Subcutaneous adipose tissue (tissue), 4 donors: ENCODE data around the gene CLEC10A. TPM values are rescaled to one million over a fixed set of nuclear protein-coding genes. Genes with fewer than 3 reads are reported as not detected.

Experiments used
- total RNA-seq, 4 donors: library from RNA; depleted of rRNA; stranded (reverse); fragments of >200 nt; gene quantifications; one replicate each; pipeline ENCODE4 v1.1.0, GENCODE V29; 2016
- TF ChIP-seq, protein P1 (sequence below): fragments of 450-650 bp; IDR thresholded peaks from one replicate; pipeline ENCODE4 v1.5.1; 2016; ENCODE audit warnings: low read depth, mild to moderate bottlenecking, control low read depth, antibody characterized with exemption, moderate library complexity

Gene CLEC10A
- total RNA-seq, 4 donors from 2014 or later, result 8.1 to 20.9 (median 16.2) TPM

DNA sequence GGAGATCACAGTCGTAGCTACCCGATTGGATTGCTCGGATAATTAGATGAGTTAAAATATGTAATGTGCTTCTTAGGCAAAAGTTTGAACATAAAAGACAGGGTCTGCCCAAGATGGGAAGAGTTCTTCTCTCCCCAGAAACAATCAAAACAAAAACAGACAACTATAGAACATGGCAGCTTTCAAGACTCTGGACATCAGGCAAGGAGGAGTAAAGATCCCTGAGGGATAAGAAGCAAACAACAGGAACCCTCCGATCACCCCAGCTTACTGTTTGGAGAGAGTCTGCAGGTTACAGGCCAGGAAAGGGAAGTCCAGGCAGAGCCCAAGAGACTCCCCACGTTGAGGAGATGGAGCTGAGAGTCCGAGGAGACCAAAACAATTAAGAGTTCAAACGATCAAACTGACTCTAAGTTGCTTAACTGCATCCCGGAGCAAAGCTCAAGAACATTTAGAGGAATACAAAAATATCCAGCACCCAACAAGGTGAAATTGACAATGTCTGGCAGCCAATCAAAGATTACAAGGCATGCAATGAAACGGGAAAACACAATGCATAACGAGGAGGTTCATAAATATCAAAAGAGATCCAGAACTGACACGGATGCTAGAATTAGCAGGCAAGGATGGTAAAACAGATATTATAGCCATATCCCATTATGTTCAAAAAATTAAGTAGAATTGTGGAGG is 30.7 kb upstream of the CLEC10A start:
- TF ChIP-seq, protein P1, sequence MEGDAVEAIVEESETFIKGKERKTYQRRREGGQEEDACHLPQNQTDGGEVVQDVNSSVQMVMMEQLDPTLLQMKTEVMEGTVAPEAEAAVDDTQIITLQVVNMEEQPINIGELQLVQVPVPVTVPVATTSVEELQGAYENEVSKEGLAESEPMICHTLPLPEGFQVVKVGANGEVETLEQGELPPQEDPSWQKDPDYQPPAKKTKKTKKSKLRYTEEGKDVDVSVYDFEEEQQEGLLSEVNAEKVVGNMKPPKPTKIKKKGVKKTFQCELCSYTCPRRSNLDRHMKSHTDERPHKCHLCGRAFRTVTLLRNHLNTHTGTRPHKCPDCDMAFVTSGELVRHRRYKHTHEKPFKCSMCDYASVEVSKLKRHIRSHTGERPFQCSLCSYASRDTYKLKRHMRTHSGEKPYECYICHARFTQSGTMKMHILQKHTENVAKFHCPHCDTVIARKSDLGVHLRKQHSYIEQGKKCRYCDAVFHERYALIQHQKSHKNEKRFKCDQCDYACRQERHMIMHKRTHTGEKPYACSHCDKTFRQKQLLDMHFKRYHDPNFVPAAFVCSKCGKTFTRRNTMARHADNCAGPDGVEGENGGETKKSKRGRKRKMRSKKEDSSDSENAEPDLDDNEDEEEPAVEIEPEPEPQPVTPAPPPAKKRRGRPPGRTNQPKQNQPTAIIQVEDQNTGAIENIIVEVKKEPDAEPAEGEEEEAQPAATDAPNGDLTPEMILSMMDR, result no peak

DNA sequence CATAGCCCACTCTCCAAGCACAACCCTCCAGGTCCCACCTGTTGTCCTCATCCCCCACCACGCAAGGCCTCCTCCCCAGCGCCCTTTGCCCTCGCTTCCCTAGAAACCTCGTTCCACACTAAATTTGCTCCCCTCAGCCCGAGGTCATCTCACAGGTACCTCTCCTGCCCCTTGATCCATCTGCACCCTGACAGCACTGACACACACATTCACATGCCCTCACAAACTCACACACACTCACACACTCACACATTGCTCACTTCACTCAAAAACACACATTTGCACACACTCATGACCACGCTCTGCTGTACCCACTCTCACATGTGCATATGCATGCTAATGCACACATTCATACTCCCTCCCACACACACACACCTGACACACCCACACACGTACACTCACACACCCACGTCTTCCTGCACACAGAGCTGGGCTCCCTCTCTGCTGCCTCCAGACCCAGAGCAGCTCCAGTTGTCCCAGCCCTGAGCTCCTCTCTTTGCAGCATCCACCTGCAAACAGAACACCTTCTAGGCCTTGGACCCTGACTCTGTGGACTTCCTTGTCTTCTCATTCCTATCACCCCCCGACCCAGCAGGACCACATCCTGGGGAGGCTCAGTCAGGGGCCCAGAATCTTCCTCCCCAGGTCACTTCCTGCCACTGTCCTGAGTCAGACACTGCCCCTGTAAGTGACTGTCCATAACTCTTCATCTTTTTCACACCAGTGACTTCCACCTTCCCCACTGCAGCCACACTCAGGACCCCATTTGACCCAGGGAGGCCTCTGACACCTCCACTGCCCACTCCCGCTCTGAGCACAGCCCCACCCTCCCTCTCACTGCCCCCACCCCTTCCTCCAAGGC is 29.6 kb upstream of the CLEC10A start:
- TF ChIP-seq, protein P1, result no peak

DNA sequence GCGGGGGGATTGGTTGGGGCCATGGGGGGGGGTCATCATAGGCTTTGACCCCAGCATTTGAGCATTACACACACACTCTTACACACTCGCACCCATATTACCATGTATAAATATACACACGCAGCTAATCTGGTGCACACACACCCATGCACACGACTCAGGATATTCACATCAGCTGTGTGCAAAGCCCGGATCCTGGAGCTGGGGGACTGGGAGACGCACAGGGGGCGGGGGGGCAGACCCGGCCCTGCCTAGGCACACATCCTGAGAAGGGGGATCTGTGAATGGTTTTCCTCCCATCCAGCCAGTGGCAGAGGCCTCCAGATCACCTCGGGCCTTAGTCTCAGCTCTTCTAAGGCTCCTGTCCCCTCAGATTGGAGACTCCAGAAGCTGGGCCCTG is 28.9 kb upstream of the CLEC10A start:
- TF ChIP-seq, protein P1, result no peak

DNA sequence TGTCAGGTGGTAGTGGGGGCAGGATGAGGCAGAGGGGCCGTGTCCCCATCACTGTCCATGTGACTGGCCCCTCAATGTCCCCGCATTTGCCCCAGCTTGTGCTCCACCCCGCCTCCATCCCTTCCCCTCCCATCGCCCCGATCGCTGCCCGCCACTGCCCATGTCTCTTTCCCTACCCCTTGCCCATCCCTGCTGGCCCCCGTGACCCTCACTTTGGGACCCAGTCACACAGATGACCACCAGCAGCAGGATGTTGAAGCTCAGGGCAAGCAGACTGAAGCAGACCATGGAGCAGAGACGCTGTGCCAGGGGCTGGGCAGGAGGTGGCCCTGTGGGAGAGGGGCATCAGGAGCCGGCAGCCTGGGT is 28.5 kb upstream of the CLEC10A start:
- TF ChIP-seq, protein P1, result no peak

DNA sequence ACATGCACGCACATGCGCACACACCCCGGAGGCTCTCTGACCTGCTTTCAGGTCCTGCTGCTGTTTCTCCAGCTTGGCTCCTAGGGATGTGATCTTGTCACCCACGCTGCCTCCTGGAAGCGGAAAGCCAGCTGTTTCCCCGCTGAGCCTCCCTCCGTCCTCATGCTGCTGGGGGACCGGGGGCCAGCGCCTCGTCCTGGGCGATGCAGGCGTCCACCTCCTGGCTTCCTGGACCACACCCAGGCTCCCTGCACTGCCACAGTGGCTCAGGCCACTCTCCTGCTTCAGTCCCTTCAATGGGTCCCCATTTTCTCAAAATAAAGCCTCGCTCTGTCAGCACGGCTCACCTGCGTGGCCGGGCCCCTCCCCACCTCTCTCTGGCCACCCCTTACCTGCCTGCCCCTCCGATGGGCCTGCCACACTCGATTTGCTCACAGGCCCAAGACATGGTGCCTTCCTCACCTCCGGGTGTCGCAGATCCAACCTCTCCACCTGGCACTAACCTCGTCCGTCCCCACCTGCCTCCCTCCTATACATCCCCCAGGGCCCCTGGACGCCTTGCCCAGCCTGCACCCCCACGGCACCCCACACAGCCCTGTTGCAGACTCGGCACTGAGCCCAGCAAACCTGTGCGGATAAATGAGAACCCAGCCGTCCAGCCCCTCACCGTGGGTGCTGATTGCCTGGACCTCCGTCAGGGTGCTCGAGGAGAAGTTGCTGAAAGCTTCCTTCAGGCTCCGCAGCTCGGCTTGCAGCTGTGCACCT is 27.9 kb upstream of the CLEC10A start:
- TF ChIP-seq, protein P1, result no peak

DNA sequence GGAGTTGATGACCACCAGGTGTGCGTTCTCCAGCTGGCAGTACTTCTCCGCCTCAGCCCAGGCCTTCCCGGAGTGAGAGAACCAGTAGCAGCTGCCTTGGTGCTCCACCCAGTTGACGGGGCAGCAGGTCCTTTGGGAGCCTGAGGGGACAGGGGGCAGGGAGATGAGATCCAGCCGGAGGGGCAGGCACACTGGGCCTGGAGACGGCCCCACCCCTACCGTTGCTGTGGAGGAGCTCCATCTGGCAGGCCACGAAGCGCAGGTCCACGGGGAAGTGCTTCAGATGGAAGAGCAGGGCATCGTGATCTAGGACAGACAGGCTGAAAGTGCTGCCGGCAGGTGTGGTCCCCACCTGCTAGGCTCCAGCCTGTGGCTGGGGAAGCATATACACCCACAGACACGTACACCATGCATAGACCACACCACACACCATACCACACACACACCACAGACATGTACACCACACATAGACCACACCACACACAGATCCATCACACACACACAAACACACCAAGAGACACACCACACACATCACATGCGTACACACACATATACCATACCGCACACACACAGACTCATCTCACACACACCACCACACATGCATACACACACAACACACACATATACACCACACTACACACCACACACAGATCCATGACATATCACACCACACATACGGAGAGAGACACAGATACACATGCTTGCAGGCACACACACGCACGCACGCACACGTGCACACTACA is 27.1 kb upstream of the CLEC10A start:
- TF ChIP-seq, protein P1, result no peak
